VCaP (cell line): ENCODE results near the gene MGP.

Experiments used
- H3K27ac ChIP-seq: fragments of 450-650 bp; 2 replicates; pipeline ENCODE4 v1.5.1; 2017
- CTCF ChIP-seq: fragments of 450-650 bp; conservative IDR thresholded peaks from 2 replicates; pipeline ENCODE4 v1.5.1; 2017; ENCODE audit warnings: mild to moderate bottlenecking, moderate library complexity

MGP gene

GRCh38 chr12:14913381-14913781 lies 27.7 kb upstream of the MGP start:
- no peak for TF ChIP-seq CTCF

GRCh38 chr12:14911131-14911530 lies 25.5 kb upstream of the MGP start:
- TF ChIP-seq CTCF, result no peak
- no peak overlapping the region for H3K27ac ChIP-seq

More at GRCh38 chr12:14913381-14913781, 27.7 kb upstream of the MGP start:
- no peak overlapping the region for H3K27ac ChIP-seq

- TF ChIP-seq CTCF, result no peak
- H3K27ac ChIP-seq, result no peak overlapping the region
These were observed 24.6 kb upstream of the MGP start for GRCh38 chr12:14910090-14910915.

- no peak overlapping the region for H3K27ac ChIP-seq
- TF ChIP-seq CTCF, result no peak
These were observed 22.3 kb upstream of the MGP start for GRCh38 chr12:14907953-14908352.

- H3K27ac ChIP-seq, result peak overlapping the region; percentile 77
These were observed 20.5 kb upstream of the MGP start for GRCh38 chr12:14906114-14906513.

GRCh38 chr12:14905269-14906004 lies 19.8 kb upstream of the MGP start:
- TF ChIP-seq CTCF, result no peak
- peak overlapping the region; percentile 77 for H3K27ac ChIP-seq

More at GRCh38 chr12:14906114-14906513, 20.5 kb upstream of the MGP start:
- no peak for TF ChIP-seq CTCF

GRCh38 chr12:14904854-14905253 lies 19.2 kb upstream of the MGP start:
- H3K27ac ChIP-seq, result peak overlapping the region; percentile 77
- no peak for TF ChIP-seq CTCF
